ENCODE measurements around the gene TNFRSF4.

TNFRSF4 gene

DNA sequence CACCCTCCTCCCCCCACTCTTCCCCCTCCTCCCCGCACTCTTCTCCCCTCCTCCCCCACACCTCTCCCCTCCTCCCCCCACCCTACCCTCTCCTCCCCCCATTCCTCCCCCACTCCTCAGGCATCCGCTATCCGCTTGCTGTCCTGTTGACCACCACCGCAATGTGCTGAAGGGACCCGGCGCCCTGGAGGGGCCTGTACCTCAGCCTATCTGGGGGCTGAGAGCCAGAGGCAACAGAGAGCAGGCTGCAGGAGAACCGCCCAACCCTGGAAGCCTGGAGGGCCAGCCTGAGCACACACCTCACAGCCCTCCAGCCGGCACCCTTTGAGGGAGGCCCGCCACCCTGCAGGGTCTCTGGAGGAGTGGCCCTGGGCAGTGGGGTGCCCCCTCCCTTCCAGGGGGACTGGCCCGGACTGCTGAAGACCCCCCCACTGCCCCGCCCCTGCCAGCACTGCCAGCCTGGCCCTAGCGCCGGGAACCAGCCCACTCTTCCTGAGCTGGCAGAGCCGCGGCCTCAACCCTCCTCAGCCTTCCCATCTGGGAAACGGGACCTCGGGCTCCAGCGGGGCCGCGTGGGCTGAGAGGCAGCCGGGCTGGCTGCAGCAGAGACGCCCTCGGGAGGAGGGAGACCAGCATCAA lies 31.3 kb upstream of the TNFRSF4 start:
- DNase-seq, result no peak

DNA sequence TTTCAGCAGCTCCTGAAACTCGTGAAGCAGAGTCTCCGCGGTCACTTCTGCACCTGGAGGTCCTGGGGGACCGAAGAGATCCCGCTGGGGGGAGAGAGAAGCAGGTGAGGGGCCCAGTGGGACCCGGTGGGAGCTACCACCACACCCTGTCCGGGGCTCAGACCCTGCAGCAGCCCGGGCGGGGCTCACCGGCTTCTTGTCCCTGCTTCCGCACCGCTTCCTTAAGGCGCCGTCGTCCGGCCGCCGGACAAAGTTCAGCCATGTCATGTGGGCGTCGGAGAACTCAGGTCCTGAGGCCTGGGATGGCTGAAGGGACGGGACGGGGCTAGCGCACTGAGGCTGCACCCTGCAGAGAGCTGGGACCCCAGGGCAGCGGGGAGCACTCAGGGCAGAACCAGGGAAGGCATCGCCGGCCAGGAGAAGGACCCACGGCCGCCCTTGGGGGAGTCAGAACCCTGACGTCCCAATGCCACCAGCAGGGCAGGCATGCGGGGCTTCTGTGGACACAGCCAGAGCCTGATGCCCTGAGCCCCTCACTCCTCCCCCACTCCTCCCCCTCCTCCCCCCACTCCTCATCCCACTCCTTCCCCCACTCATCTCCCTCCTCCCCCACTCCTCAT lies 30.3 kb upstream of the TNFRSF4 start:
- no peak for DNase-seq

DNA sequence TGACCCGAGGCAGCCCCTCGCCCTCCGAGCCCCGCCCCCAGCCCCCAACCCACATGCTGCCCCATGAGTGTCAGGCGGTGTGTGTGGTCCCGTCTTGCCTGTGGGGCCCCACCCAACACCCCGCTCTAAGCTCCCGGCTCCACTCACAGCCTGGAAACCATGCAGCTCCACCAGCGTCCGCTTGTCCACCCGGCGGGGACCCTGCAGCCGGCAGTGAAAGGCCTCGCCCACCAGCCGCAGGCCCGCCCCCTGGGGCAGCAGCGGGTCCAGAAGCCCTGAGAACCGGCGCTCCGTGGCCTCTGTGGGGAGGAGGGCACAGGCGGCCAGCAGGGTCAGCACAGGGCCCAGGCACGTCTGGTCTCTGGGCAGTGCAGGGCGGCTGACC lies 29.8 kb upstream of the TNFRSF4 start:
- DNase-seq, result no peak

DNA sequence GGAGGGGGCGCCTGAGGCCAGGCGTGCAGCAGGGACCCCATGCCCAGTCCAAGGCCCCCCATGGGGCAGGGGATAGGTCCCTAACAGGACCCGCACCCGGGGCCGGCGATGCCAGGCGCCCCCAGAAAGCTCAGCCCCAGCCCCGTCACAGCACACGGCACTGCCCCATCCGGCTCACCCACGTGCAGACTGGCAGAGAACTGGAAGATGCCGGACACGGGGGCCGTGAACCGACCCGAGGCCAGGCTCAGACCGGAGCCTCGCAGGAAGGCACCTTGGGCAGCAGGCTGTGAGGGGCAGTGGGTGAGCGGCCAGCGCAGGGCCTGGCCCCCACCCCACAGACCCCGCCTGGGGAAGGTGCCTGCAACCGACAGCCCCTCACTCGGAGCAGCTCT lies 29.3 kb upstream of the TNFRSF4 start:
- no peak for DNase-seq

DNA sequence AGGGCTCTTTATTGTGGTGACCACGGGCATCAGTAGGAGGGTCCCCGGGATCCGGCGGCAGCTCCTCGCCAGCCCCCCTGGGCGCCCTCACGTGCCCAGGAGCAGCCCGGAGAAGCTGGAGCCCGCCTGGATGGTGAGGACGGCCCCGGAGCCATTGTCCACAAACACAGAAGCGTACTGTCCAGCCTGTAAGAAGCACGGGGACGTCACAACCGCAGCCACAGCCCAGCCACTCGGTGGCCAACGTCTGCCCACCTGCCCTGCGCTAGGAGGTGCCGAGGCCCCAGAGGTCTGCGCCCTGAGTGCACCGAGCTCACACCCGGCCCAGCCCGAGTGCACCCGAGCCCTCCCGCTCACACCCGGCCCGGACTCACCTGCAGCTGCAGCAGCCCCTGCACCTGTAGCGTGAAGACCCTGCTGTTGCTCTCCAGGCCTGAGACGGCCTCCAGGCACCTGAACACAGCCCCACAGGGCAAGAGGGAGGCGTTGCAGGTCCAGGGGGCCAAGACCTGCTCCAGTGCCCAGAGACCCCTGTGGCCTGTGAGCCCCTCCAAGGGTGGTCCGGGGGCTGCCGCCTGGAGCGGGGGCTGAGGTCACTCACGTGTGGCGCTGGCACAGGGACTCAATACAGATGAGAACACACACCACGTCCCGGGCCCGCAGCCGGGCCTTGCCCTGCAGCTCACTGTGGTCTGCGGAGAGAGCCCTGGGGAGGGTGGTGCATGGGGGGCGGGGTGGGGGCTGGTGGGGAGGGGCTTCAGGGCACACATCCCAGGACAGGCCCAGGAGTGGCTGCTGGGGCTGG lies 28.7 kb upstream of the TNFRSF4 start:
- DNase-seq, result no peak

DNA sequence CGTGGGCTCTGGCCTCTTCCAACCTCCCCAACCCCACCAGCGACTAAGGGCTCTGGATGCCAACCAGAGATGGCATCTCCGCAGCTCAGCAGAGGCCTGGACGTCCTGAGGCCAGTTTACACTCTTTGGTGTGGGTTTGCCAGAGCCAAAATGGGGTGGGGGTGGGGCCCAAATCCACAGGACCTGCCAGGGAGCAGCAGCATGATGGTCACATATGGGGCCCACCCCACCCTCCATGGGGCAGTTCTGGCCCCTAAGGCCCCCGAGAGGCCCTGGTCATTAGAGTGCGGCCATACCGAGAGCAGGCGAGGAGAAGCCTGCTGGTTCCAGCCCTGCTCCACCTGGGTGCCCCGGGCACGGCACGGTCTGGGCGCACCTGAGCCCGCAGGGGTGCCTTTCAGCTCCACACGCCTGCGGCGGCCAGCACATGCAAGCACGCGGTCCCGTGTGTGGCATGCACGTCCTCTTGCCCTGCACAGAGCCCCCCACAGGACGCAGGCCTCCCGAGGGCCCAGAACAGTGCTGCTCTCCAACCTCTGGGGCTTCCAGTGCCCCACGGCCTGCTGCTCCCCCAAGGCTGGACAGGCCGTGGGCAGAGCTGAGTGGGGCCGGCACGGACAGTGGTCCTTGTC lies 27.8 kb upstream of the TNFRSF4 start:
- DNase-seq, result no peak

DNA sequence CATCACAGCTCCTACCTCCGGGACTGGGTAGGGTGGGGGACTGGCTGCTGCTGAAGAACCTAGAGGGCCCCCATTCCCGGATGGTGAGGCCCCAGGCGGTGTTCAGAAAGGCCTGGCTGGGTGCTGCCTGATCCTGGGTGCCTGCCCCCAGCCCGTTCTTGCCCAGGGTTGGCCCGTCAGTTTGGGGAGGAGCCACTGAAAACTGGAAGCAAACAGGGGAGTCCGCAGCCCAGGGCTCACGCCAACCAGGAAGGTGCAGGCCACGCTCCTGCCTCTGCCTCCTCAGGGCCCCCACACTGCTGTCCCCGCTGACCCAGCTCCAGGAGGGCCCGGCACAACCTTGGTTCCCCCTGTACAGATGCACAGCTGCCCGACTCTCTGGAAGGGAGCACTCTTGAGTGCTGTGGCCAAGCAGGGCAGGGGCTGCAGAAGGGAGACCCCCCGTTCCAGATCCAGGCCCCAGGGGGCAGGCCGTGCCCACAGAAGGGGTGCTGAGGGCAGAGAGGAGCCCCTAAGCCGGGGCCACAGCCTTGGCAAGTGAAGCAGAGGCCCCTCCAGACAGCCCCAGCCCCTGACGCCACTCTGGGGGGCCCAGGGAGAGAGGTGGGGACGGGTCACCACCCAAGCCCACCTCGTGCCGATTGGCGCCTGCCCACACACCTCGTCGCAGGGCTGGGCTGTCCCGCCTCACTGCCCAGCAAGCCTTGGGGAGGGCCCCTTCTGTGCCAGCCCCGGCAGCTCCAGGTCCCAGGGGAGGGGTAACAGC lies 27.1 kb upstream of the TNFRSF4 start:
- DNase-seq, result no peak

DNA sequence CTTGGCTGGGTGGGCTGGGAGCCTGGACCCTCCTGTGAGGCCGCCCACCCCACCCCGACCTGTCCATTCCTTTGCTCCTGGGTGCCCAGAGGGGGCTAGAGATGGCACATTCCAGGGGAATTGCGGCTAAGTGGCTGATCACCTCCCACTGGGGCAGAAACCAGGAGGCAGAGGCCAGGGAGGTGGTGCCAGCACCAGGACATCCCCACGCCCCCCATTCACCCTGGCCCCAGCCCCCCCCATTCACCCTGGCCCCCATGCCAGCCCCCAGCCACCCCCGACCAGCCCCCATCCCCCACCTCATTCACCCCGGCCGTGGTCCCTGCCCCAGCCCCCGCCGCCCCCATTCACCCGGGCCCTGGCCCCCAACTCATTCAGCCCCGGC lies 26.4 kb upstream of the TNFRSF4 start:
- no peak for DNase-seq

DNA sequence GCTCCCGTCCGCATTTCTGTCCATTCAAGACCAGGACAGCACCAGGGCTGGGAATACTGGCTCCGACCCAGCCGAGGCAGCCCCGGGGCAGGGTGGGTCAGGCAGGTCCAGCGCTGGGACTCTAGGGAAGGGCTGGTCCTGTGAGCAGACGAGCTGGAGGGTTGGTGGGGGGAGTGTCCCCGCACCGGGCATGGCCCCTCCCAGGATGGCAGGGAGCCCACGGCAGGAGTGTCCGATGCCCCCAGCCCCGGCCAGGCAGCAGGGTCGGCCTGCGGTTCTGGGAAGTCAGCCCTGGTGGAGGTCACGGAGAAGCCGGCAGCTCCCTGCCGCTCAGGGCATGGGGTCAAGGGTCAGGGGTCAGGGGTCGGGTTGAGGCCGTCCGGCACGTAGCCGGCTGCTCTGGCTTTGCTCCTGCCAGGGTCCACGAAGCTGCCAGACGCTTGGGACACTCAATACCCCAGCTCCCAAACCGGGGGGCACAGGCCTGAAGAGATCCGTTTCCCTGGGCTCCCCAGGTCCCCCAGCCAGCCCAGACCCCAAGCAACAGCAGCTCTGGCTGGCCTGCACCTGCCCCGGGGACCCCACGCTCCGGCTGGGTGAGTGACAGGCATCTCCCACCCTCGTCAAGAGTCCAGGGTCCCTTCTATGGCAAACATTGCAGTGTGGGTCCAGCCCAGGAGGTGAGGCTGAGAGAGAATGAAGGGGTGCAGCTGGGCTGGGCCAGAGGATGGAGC lies 25.8 kb upstream of the TNFRSF4 start:
- DNase-seq, result no peak

DNA sequence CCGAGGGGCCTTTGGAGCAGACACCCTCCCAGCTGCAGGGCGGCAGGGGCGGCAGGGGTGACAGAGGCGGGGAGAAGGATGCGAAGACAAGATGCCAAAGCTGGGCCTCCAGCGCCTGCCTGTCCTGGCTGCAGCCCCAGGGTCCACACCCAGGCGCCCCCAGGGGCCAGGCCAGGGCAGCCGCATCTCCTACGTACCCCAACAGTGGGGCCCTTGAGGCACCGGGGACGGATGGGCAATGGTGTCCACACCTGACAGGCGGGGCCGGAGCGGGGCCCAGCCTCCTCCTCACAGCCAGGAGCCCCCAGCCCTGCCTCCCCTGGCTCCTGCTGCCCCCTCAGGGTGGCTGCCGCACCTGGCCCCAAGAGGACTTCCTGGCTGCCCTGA lies 25.3 kb upstream of the TNFRSF4 start:
- no peak for DNase-seq

DNA sequence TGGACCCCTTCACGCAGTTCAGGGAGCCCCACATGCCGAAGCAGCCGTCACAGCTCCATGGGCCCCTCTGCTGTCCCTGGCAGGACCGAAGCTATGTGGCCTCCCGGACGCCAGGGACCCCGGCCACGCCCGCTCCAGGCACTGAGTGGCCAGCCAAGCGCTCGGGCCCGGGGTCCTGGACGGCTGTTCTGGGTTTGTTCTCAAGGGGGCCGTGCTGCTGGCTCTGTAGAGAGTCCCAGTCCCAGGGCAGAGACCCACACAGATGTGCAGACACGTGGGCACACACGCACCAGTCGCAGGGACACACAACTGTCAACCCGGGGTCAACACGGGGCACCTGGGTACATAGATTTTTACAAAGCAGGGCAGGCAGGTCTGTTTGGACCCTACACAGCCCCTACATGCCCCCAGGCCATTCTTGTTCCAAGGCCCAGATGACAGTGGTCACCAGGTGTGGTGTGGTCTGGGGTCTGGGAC lies 24.8 kb upstream of the TNFRSF4 start:
- DNase-seq, result no peak

DNA sequence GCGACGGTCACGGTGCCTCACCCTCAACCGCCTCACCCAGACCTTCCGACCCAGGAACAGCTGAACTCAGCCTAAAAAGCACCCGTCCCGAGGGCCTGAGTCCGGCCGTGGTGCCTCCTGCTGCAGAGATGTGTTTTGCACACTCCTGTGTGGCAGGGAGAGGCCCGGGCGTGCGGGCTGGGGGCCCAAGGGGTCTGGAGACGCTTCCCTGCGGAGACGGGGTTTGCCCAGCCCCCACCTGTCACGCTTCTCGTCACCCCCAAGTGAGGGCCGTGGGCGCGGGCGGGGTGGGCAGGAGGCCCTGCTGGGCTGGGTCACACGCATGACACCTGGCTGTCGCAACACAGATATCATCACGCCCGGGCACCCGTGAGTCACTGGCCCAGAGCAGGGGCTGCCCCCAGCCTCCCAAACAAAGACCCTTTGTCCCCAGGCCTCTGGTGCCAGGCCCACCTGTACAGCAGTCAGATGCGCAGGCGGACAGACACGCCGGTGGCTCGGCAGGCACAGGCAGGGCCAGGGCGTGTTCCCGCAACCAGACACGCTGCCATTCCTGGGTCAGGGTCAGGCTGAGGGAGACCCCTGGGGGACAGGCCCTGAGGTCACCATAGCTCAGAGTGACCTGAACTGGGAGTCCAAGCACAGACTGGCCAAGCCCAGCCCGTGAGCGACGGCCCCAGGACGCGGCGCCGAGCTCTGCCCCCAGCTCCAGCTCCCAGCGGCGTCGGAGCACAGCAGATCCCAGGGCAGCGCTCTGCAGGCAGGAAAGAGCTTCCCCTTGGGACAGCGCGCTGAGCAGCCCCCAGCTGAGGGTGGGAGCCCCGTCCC lies 24.1 kb upstream of the TNFRSF4 start:
- no peak for DNase-seq

DNA sequence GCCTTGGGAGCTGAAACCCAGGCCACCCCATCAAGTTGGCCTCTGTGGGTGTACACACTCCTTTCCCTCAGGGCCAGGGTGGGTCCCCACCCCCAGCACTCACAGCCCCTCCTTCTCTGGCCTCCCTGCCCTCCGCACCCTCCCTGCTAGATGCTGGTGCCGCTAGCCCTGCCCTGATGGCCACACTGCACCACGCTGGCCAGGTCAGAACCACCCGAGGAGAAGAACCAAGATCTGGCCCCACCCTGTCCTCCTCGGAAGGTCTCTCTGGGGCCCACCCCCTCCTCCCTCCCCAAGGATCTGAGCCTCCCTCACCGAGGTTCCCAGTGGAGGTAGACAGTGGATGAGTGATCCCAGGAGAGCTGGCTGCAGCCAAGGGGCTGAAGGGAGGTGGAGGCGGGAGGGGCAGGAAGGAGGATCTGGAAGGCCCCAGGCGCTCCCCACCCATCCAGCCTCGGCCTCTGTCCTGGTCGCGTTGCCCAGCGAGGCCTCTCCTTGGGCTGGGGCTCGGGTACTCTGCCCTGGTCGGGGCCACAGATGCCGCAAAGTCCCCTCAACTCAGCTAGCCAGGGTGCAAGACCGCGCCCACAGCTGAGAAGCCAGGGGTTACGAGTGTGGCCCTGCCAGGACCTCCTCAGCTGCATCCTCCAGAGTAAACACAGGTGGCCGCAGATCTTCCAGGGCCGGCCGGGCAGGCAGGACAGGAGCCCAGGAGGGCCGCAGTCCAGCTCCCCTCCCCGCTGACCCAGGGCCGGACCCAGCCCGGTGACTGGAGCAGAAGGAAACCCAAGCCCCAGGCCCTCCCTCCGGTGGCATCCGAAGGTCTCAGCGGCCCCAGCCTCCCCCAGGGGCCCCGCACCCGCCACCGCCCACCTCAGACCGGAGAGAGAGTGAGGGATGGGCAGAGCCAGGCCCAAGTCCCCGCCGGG lies 23.3 kb upstream of the TNFRSF4 start:
- no peak for DNase-seq

DNA sequence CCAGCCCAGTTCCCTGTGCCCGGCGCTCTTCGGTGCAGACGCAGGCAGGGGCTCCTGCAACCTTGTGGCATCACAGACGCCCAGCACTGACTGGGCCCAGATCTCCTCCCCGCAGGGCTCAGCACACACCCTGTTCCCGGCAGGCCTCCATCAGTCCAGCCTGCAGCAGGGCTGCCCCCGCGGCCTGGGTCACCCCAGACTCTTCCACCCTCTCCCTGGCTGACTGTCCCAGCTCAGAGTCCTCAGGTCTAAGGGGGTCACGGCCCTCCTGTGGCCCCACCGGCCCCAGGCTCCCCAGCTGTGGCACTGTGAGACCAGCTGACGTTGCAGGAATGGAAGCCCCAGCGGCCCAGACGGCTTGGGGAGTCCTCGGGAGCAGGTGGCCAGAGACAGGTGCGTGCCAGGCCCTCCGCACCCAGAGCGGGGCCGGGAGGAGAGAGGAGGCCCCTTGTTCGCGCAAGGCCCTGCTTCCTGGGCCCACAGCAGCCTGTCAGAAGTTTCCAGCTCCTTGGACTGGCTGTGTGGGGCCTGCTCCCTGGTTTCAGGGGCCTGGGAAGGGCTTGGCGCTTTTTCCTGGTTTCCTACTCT lies 22.3 kb upstream of the TNFRSF4 start:
- no peak for DNase-seq

DNA sequence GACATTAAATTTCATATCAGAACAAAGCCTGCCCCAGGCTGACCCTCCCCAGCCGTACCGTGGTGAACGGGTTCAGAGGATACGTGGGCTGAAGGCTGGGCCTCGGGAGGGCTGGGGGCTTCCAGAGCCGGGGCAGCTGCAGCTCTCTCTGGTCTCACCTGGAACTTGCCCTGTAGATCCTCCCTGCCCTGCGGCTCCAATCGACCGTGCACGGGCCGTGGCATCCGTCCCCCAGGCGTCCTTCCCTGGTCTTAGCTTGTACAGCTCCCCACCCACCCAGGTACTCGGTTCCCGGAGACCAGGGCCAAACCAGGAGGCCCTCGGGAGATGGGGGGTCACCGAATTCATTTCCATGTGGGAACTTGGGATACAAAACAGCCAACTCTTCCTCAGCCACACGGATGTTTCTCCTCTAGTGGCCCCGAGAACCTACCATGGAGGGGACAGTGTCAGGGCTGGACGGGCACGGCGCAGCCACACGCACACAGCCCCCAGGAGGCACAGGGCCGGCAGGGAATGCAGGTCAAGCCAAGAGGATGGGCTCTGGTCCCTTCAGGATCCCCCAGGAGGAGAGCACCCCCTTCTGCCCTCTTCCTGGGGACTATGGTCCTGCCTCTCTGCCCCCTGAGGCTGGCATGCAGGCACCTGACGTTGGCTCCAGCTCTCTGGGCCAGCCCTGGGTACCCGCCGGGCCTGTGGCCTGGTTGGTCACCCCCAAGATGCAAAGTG lies 21.2 kb upstream of the TNFRSF4 start:
- no peak for DNase-seq

DNA sequence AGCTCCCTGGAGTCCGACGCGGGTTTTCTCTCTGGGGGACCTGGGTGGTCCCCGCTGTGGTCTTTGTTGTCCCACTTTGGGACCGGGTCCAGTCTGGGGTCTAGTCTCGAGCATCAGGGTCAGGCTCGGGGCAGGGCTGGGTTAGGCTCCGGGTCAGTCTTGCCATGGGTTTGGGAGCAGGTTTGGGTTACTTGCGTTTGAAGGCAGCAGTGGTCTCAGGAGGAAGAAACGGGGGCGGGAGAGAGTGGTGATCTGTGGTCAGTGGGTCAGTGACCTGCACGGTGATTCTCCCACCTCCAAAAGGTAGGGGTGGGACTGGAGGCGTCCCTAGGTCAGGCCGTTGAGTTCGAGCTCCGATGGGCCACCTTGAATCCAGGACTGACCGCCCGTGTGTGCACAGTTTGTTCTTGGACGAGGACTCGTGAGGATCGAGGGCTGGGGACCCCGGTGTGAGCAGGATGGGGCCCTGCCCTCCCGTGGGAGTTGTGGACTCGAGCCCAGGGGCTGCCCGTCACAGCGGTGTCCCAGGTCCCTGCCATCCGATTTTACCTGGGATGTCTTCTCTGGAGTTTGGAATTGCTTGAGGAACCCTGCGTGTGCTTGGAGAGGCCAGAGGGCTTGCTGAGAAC lies 20.3 kb upstream of the TNFRSF4 start:
- no peak for DNase-seq

DNA sequence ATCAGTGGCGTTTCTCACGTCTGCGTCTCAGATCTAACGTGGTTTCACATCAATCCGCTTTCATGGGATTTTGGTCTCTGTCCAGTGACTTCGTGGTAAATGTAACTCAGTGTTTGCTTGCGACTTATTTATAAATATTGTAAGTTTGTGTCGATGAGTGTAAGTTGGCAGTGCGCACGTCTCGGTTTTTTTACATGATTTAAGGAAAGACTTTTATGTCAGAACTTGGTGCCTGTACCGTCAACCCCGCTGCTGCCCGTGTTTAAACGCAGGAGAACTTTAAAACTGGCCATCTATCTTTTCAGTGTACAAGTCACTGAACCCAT lies 19.6 kb upstream of the TNFRSF4 start:
- DNase-seq, result no peak

DNA sequence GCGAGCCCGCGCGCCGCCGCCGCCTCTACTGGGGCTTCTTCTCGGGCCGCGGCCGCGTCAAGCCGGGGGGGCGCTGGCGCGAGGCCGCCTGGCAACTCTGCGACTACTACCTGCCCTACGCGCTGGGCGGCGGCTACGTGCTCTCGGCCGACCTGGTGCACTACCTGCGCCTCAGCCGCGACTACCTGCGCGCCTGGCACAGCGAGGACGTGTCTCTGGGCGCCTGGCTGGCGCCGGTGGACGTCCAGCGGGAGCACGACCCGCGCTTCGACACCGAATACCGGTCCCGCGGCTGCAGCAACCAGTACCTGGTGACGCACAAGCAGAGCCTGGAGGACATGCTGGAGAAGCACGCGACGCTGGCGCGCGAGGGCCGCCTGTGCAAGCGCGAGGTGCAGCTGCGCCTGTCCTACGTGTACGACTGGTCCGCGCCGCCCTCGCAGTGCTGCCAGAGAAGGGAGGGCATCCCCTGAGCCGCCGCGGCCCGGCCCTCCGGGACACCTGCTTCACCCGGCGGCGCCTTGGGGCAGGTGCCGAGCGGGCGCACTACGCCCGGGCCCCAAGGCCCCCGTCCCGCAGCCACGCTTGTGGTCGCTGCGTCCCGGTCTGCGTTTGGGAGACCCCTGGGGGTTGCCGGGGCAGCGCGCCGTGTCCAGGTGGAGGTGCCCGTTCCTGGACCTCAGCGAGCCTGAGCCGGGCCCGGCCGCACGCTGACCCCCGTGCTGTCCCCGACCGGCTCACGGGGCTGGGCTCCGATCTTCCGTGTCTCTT lies 19.0 kb upstream of the TNFRSF4 start:
- no peak for DNase-seq

All from NCI-H1092 treated with DMSO at 0.1 percent for 48 hours (cell line).